ENCODE data around the gene MTG2. TPM values are rescaled to one million over a fixed set of nuclear protein-coding genes. Genes with fewer than 3 reads are reported as not detected.
A peak's percentile ranks its signal among the peaks of the same experiment; 100 is the strongest.

MTG2 gene
- total and polyA plus RNA-seq, 2 of the 8 experiments (the other 6 are each of a cell fraction or from before 2014, with no cell fraction given) = 14.4 to 22.8 TPM

DNA sequence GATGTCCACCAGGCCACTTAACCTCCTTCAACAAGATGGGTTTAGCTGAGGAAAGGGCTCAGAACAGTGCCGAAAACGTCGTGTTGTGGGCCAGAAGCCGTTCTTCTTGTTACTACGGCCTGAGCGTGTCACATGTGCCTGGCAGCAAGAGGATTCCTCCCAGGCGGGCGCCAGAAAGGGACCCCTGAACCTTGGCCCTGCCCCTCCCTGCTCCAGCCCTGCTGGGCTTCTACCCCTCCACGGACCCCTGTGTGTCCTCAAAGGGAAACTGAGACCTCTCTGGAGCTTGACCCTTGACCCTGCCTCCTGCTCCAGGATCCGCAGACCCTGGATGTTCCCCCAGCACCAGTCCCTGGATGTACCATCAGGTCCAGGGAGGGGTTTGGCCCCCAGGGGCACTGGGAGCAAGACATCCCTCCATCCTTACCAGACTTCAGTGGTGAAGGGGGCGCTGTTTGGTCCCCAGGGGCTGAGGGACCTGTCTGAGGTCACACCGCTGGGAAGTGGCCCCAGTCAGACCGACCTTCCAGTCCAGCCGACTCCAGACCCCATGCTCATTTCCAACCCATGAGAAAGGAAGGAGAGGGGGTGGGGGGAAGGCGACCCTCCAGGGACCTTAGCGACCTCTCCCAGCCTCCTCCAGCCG, 27.1 kb downstream of the MTG2 start:
- H2AFZ ChIP-seq (ENCODE audit: low read length) = no peak overlapping the region
- no peak overlapping the region for H3K23ac ChIP-seq (ENCODE audit: insufficient read length)
- peak overlapping the region; percentile 47 for H4K91ac ChIP-seq (replicated peaks; ENCODE audit: insufficient read length, low read length)
- no peaks in the 10 kb centered on the region for H3K79me2 ChIP-seq (ENCODE audit: control insufficient read depth in 1 of 2, insufficient read depth in 2 of 2, low read length in 2 of 2)
- WGBS, 2 experiments (ENCODE audit: extremely low coverage in 1 of 2, insufficient coverage in 1 of 2, insufficient read length in 1 of 2, insufficient replicate concordance in 2 of 2, low coverage in 1 of 2, low lambda C conversion rate in 2 of 2, missing lambda C conversion rate in 1 of 2) = 85% methylated on average over 14 of the region's 17 CpGs; no CpG with 5 or more reads in 1 of the 2 experiments
- H2BK15ac ChIP-seq (ENCODE audit: low read length) = peak overlapping the region; percentile 81
- no peak overlapping the region for H3K4me3 ChIP-seq (ENCODE audit: extremely low read depth in 1 of 4, insufficient read depth in 2 of 4, low read depth in 3 of 4, low read length in 4 of 4)
- peak overlapping the region; percentile 8; the same call in 1 of the 2 replicates for H4K8ac ChIP-seq (ENCODE audit: extremely low read depth, insufficient read depth, low read length)
- H3K79me1 ChIP-seq (ENCODE audit: low read depth, low read length) = no peaks in the 10 kb centered on the region
- ChIA-PET POLR2A (ENCODE audit: partially characterized antibody) (interaction anchor here (1.0 to 1.2 kb wide), 2 partner anchors 9 to 48 kb away, joined by 3 to 4 read pairs; no protein-coding TSS in a partner anchor), CTCF (ENCODE audit: partially characterized antibody) (interaction anchor here (0.7 to 2.5 kb wide), 12 partner anchors 8 to 199 kb away, joined by 3 to 9 read pairs (median 4); no protein-coding TSS in a partner anchor)
- H3K9me3 ChIP-seq (ENCODE audit: insufficient read depth in 2 of 2, low read depth in 1 of 2, low read length in 1 of 2) = no peaks in the 10 kb centered on the region
- H4K5ac ChIP-seq (ENCODE audit: insufficient read length, low read depth, low read length) = no peak overlapping the region
- H2AK5ac ChIP-seq (ENCODE audit: low read depth, low read length) = no peak overlapping the region
- H3K56ac ChIP-seq (replicated peaks; ENCODE audit: insufficient read length, low read depth, low read length) = no peak overlapping the region
- H3K27me3 ChIP-seq (replicated peaks in 1 of 4; ENCODE audit: control insufficient read depth in 3 of 4, extremely low read depth in 1 of 4, insufficient read depth in 3 of 4, low read length in 3 of 4) = no peaks in the 10 kb centered on the region; a peak in 2 of 7 replicates
- H4K20me1 ChIP-seq (replicated peaks in 1 of 2; ENCODE audit: control insufficient read depth in 1 of 2, insufficient read depth in 2 of 2, low read length in 2 of 2) = peaks cover 0 to 2% of the 10 kb centered on the region in 2 experiments
- no peak overlapping the region for H3K9ac ChIP-seq (replicated peaks in 1 of 4; ENCODE audit: extremely low read depth in 1 of 4, low read depth in 3 of 4, low read length in 3 of 4)
- no peak overlapping the region for H2BK5ac ChIP-seq (ENCODE audit: low read depth, low read length)
- 0 out of 2 replicates have a peak overlapping the region, but pooled peaks have one; percentile 75 for H2BK12ac ChIP-seq (ENCODE audit: low read depth, low read length)
- no peak for TF ChIP-seq SP2 (IDR thresholded peaks at IDR 0.05; ENCODE audit: low read length)
- TF ChIP-seq RBBP5 (IDR thresholded peaks at IDR 0.05; ENCODE audit: borderline replicate concordance, low read depth, low read length) = no peak
- TF ChIP-seq NANOG (IDR thresholded peaks at IDR 0.05; ENCODE audit: insufficient read depth, low read depth, low read length, poor library complexity, severe bottlenecking) = no peak
- no peak for TF ChIP-seq BRCA1 (IDR thresholded peaks at IDR 0.05; ENCODE audit: low read depth, low read length)
- no peak overlapping the region for H2BK20ac ChIP-seq (ENCODE audit: low read length)
- no peaks in the 10 kb centered on the region for H3K23me2 ChIP-seq (ENCODE audit: low read depth, low read length)
- H3K14ac ChIP-seq (ENCODE audit: insufficient read length) = no peak overlapping the region
- H2BK120ac ChIP-seq (replicated peaks; ENCODE audit: low read depth, low read length) = no peak overlapping the region
- no peak overlapping the region for H3K4me2 ChIP-seq (ENCODE audit: insufficient read depth in 1 of 2, low read depth in 2 of 2, low read length in 2 of 2)
- H3K36me3 ChIP-seq (ENCODE audit: control insufficient read depth in 2 of 4, insufficient read depth in 4 of 4, low read length in 3 of 4) = no peaks in the 10 kb centered on the region
- peaks cover 0 to 3% (median 0%) of the 10 kb centered on the region in 4 experiments; a peak in 1 of 7 replicates for H3K4me1 ChIP-seq (replicated peaks in 1 of 4; ENCODE audit: control insufficient read depth in 3 of 4, insufficient read depth in 4 of 4, low read length in 3 of 4)
- H3K4ac ChIP-seq (replicated peaks; ENCODE audit: insufficient read length, low read depth, low read length) = no peak overlapping the region
- FAIRE-seq (no peak), DNase-seq (ENCODE audit: low read depth in 1 of 2, low spot score in 2 of 2) (no peak)
- no peak overlapping the region; the same call in 1 of the 2 replicates for H3K27ac ChIP-seq (ENCODE audit: low read depth, low read length)
- H3K18ac ChIP-seq (ENCODE audit: extremely low read depth, low read length) = no peak overlapping the region
